ENCODE data around the gene RASA1. TPM values are rescaled to one million over a fixed set of nuclear protein-coding genes. Genes with fewer than 3 reads are reported as not detected.

Gene RASA1
- total RNA-seq, 1 experiment from 2014 or later, result 23.9 TPM

- ChIA-PET POLR2A (interaction anchor here (0.9 to 1.5 kb wide), 3 partner anchors 293 to 1277 kb away, joined by 3 to 4 read pairs (median 3); no protein-coding TSS in a partner anchor), RAD21 (ENCODE audit: low non-redundant PET in 1 of 2, low total read pairs in 2 of 2, uncharacterized antibody in 2 of 2, unreplicated experiment in 2 of 2) (no interaction called here), CTCF (interaction anchor here (0.8 to 1.7 kb wide), 4 partner anchors 13 to 1311 kb away, joined by 3 to 9 read pairs (median 4); no protein-coding TSS in a partner anchor)
- peaks cover 4 to 9% of the 10 kb centered on the region in 2 experiments; a peak in 3 of 4 replicates for H3K4me1 ChIP-seq (ENCODE audit: control insufficient read depth in 1 of 2, insufficient read depth in 2 of 2, low read length in 2 of 2)
- ATAC-seq (peak; percentile 8), DNase-seq (ENCODE audit: low read depth, low spot score) (no peak)
- no peaks in the 10 kb centered on the region for H3K27me3 ChIP-seq (ENCODE audit: insufficient read depth, low read length)
- H3K36me3 ChIP-seq (ENCODE audit: control insufficient read depth in 1 of 2, insufficient read depth in 2 of 2, low read length in 2 of 2), result peaks cover 19 to 24% of the 10 kb centered on the region in 2 experiments
- intact Hi-C loops (cut with micrococcal nuclease), result loop anchor here (10.0 kb wide), 1 partner anchor 852 kb away; the partner anchor contains the start of gene TMEM161B
- peak overlapping the region; percentile 96 for H3K9ac ChIP-seq (ENCODE audit: low read length)
- no peaks in the 10 kb centered on the region for H4K20me1 ChIP-seq (ENCODE audit: insufficient read depth)
- peak overlapping the region; percentile 82 to 99 for H3K4me3 ChIP-seq (replicated peaks in 1 of 2; ENCODE audit: low read depth in 1 of 2, low read length in 2 of 2)
- H3K9me2 ChIP-seq (ENCODE audit: insufficient read depth), result no peaks in the 10 kb centered on the region
- TF ChIP-seq EZH2phosphoT487 (IDR thresholded peaks at IDR 0.05; ENCODE audit: borderline replicate concordance) (no peak), ZNF274 (IDR thresholded peaks at IDR 0.05; ENCODE audit: low read depth, low read length) (no peak), SP1 (IDR thresholded peaks at IDR 0.05; ENCODE audit: low read depth) (no peak), ATF3 (IDR thresholded peaks at IDR 0.05) (no peak), ZFX (IDR thresholded peaks at IDR 0.05) (no peak), SRF (IDR thresholded peaks at IDR 0.05; ENCODE audit: low read depth) (no peak), REST (IDR thresholded peaks at IDR 0.05; ENCODE audit: low read depth) (no peak), FOSL1 (IDR thresholded peaks at IDR 0.05; ENCODE audit: low read depth) (no peak), EGR1 (IDR thresholded peaks at IDR 0.05; ENCODE audit: low read depth) (no peak), CEBPB (IDR thresholded peaks at IDR 0.05; ENCODE audit: low read depth) (no peak), CBX3 (IDR thresholded peaks at IDR 0.05; ENCODE audit: low read depth) (no peak), POLR2A (IDR thresholded peaks at IDR 0.05; ENCODE audit: borderline replicate concordance, extremely low read depth, insufficient read depth, insufficient read length) (no peak)
- TF ChIP-seq, protein P1, sequence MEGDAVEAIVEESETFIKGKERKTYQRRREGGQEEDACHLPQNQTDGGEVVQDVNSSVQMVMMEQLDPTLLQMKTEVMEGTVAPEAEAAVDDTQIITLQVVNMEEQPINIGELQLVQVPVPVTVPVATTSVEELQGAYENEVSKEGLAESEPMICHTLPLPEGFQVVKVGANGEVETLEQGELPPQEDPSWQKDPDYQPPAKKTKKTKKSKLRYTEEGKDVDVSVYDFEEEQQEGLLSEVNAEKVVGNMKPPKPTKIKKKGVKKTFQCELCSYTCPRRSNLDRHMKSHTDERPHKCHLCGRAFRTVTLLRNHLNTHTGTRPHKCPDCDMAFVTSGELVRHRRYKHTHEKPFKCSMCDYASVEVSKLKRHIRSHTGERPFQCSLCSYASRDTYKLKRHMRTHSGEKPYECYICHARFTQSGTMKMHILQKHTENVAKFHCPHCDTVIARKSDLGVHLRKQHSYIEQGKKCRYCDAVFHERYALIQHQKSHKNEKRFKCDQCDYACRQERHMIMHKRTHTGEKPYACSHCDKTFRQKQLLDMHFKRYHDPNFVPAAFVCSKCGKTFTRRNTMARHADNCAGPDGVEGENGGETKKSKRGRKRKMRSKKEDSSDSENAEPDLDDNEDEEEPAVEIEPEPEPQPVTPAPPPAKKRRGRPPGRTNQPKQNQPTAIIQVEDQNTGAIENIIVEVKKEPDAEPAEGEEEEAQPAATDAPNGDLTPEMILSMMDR (IDR thresholded peaks at IDR 0.05 in 2 of 3, conservative IDR thresholded peaks at IDR 0.05 in 1 of 3; ENCODE audit: borderline replicate concordance in 1 of 3, insufficient read depth in 1 of 3, low read depth in 2 of 3, low read length in 2 of 3), result no peak
- TF ChIP-seq, protein P2, sequence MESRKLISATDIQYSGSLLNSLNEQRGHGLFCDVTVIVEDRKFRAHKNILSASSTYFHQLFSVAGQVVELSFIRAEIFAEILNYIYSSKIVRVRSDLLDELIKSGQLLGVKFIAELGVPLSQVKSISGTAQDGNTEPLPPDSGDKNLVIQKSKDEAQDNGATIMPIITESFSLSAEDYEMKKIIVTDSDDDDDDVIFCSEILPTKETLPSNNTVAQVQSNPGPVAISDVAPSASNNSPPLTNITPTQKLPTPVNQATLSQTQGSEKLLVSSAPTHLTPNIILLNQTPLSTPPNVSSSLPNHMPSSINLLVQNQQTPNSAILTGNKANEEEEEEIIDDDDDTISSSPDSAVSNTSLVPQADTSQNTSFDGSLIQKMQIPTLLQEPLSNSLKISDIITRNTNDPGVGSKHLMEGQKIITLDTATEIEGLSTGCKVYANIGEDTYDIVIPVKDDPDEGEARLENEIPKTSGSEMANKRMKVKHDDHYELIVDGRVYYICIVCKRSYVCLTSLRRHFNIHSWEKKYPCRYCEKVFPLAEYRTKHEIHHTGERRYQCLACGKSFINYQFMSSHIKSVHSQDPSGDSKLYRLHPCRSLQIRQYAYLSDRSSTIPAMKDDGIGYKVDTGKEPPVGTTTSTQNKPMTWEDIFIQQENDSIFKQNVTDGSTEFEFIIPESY (IDR thresholded peaks at IDR 0.05; ENCODE audit: extremely low read depth, insufficient replicate concordance, low read length), result no peak
- TF ChIP-seq, protein P3, sequence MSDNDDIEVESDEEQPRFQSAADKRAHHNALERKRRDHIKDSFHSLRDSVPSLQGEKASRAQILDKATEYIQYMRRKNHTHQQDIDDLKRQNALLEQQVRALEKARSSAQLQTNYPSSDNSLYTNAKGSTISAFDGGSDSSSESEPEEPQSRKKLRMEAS (IDR thresholded peaks at IDR 0.05), result no peak
- peak overlapping the region; percentile 91 for H3K4me2 ChIP-seq (ENCODE audit: low read length)
- peaks cover 44% of the 10 kb centered on the region for H3K79me2 ChIP-seq (ENCODE audit: insufficient read depth, low read length)
- H2AFZ ChIP-seq (ENCODE audit: low read depth, low read length, poor library complexity, severe bottlenecking), result peak overlapping the region; percentile 75
- no peaks in the 10 kb centered on the region for H3K9me3 ChIP-seq (ENCODE audit: control insufficient read depth in 1 of 2, insufficient read depth in 1 of 2, low read depth in 1 of 2, low read length in 2 of 2)
- H3K27ac ChIP-seq (ENCODE audit: low read depth, low read length), result peak overlapping the region; percentile 17; the same call in 1 of the 2 replicates
- BruUV-seq (replicated peaks), result TSS peak; percentile 96
Measured at GRCh38 chr5:87413343-87413645, 145.6 kb downstream of the RASA1 start.

Data from HCT116 (cell line).